NCI-H510A treated with DMSO at 0.1 percent for 48 hours (cell line): ENCODE data around the gene NECTIN2.

ENCODE experiments used
- DNase-seq: peaks from one replicate; lab custom pipeline; 2025; lab: John Stamatoyannopoulos, UW

The NECTIN2 gene

GRCh38 chr19:44845612-44846454 lies at the start of gene NECTIN2:
Gene NECTIN2 (plus strand): TSS chr19:44846297. CDS start chr19:44846526, 229 bp downstream.
- peak; percentile 97 for DNase-seq

GRCh38 chr19:44796701-44797115 lies 49.4 kb upstream of the NECTIN2 start:
- DNase-seq = peak; percentile 78

- no peak for DNase-seq
Measured at GRCh38 chr19:44799627-44800346, 46.3 kb upstream of the NECTIN2 start.

GRCh38 chr19:44800461-44800860 lies 45.6 kb upstream of the NECTIN2 start:
- peak; percentile 87 for DNase-seq

- DNase-seq = peak; percentile 94
Measured at GRCh38 chr19:44803442-44804428, 42.4 kb upstream of the NECTIN2 start.

GRCh38 chr19:44806291-44806690 lies 39.8 kb upstream of the NECTIN2 start:
- no peak for DNase-seq

- peak; percentile 89 for DNase-seq
Measured at GRCh38 chr19:44807162-44807561, 38.9 kb upstream of the NECTIN2 start.

GRCh38 chr19:44807652-44808462 lies 38.2 kb upstream of the NECTIN2 start:
- peak; percentile 63 for DNase-seq

- peak; percentile 48 for DNase-seq
Measured at GRCh38 chr19:44808463-44809371, 37.4 kb upstream of the NECTIN2 start, which contains the start of gene BCAM. Gene BCAM (plus strand): TSS chr19:44809103. CDS start chr19:44809125, 22 bp downstream.

- no peak for DNase-seq
Measured at GRCh38 chr19:44809577-44810233, 36.4 kb upstream of the NECTIN2 start.

- DNase-seq = no peak
Measured at GRCh38 chr19:44810234-44811121, 35.6 kb upstream of the NECTIN2 start.

GRCh38 chr19:44811122-44811419 lies 35.0 kb upstream of the NECTIN2 start:
- no peak for DNase-seq

GRCh38 chr19:44812142-44812718 lies 33.9 kb upstream of the NECTIN2 start:
- DNase-seq = no peak

- DNase-seq = no peak
Measured at GRCh38 chr19:44813070-44813840, 32.8 kb upstream of the NECTIN2 start.

GRCh38 chr19:44813841-44814470 lies 32.1 kb upstream of the NECTIN2 start:
- no peak for DNase-seq

- DNase-seq = no peak
Measured at GRCh38 chr19:44814517-44814916, 31.6 kb upstream of the NECTIN2 start.

- no peak for DNase-seq
Measured at GRCh38 chr19:44816301-44816700, 29.8 kb upstream of the NECTIN2 start.
